Bronchial epithelial cell (primary cell): ENCODE measurements around the gene PDS5A. TPM values are rescaled to one million over a fixed set of nuclear protein-coding genes. Genes with fewer than 3 reads are reported as not detected.
"Not testable (repeated sequence)": the region's sequence is repeated elsewhere in the genome, so short reads cannot be mapped to it uniquely, and the experiment has no call there.

Source experiments
- DNase-seq: peaks from one replicate; pipeline ENCODE4 v3.0.0-alpha.2; 2010; ENCODE audit warnings: low read depth
- FAIRE-seq: peaks from 2 replicates; lab custom pipeline; 2011; peaks lifted over from hg19 to GRCh38; lab: Jason Lieb, UNC
- H3K27me3 ChIP-seq: 2 replicates; pipeline ENCODE4 v1.5.1; 2011; ENCODE audit warnings: low read length; ENCODE audit not compliant: control insufficient read depth, insufficient read depth
- H3K36me3 ChIP-seq: 2 replicates; pipeline ENCODE4 v1.5.1; 2011; ENCODE audit warnings: low read length; ENCODE audit not compliant: control insufficient read depth, insufficient read depth
- H3K4me3 ChIP-seq: 2 replicates; pipeline ENCODE4 v1.5.1; 2011; ENCODE audit warnings: mild to moderate bottlenecking, low read depth, low read length, control low read depth
- CTCF ChIP-seq: IDR thresholded peaks from 2 replicates; pipeline ENCODE4 v1.5.1; 2011; ENCODE audit warnings: mild to moderate bottlenecking, moderate library complexity, low read length, control low read depth, inconsistent platforms; ENCODE audit not compliant: insufficient read depth, severe bottlenecking
- total RNA-seq: library from RNA; depleted of rRNA; stranded (reverse); fragments of >200 nt; gene quantifications from 2 replicates; pipeline ENCODE4 v1.2.1, GENCODE V29; 2014

PDS5A gene
- total RNA-seq, 1 donor from 2014 or later, result 51.9 TPM

- FAIRE-seq, result no peak
- no peak overlapping the region for H3K4me3 ChIP-seq
- DNase-seq, result no peak
- no peak for TF ChIP-seq CTCF
- peaks cover 1% of the 10 kb centered on the region for H3K36me3 ChIP-seq
- H3K27me3 ChIP-seq, result no peaks in the 10 kb centered on the region
Measured at GRCh38 chr4:39947417-39947816, 30.3 kb downstream of the PDS5A start.

GRCh38 chr4:39944245-39944644 is 33.5 kb downstream of the PDS5A start:
- not testable (repeated sequence) for H3K4me3 ChIP-seq, FAIRE-seq, H3K27me3 ChIP-seq

GRCh38 chr4:39942507-39942906 is 35.2 kb downstream of the PDS5A start:
- FAIRE-seq, result no peak
- Histone ChIP-seq H3K27me3 (no peaks in the 10 kb centered on the region), H3K4me3 (no peak overlapping the region), H3K36me3 (peaks cover 1% of the 10 kb centered on the region)
- TF ChIP-seq CTCF, result no peak
- DNase-seq, result no peak

More at GRCh38 chr4:39944245-39944644, 33.5 kb downstream of the PDS5A start:
- not testable (repeated sequence) for DNase-seq, H3K36me3 ChIP-seq

GRCh38 chr4:39941682-39942217 is 36.0 kb downstream of the PDS5A start:
- H3K27me3 ChIP-seq, result no peaks in the 10 kb centered on the region
- DNase-seq (no peak), FAIRE-seq (no peak)
- no peak for TF ChIP-seq CTCF
- peaks cover 1% of the 10 kb centered on the region for H3K36me3 ChIP-seq
- H3K4me3 ChIP-seq, result no peak overlapping the region

GRCh38 chr4:39937683-39938268 is 39.9 kb downstream of the PDS5A start:
- peak; percentile 47 for DNase-seq
- no peaks in the 10 kb centered on the region for H3K36me3 ChIP-seq
- H3K4me3 ChIP-seq, result no peak overlapping the region
- no peaks in the 10 kb centered on the region for H3K27me3 ChIP-seq
- no peak for FAIRE-seq
- no peak for TF ChIP-seq CTCF

GRCh38 chr4:39936565-39937418 is 40.9 kb downstream of the PDS5A start:
- Histone ChIP-seq H3K27me3 (no peaks in the 10 kb centered on the region), H3K4me3 (no peak overlapping the region), H3K36me3 (no peaks in the 10 kb centered on the region)
- FAIRE-seq, result no peak
- no peak for TF ChIP-seq CTCF
- DNase-seq, result peak; percentile 56
